ENCODE measurements around the gene CRTAC1.

CRTAC1 gene

DNA sequence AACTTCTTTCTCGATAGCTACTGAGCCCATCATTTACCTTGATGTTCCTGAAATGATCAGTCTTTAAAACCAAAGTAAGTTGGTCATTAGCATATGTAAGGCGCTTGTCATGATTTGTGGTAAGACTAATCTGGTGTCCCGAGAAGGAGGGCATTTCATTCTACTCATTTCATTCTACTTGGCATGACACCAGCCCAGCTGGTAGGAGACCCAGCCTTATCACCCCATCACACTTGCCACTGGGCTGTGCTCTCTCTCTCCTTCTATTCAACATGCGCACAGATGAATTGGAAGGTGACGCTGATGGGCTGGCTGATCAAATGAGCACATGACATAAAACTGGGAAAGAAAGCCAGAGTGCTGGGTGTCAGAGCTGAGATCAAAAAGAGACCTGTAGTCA is 65.7 kb downstream of the CRTAC1 start:
- DNase-seq, result no peak

- no peak for DNase-seq
These were observed 68.5 kb downstream of the CRTAC1 start for GRCh38 chr10:97961945-97962344.

DNA sequence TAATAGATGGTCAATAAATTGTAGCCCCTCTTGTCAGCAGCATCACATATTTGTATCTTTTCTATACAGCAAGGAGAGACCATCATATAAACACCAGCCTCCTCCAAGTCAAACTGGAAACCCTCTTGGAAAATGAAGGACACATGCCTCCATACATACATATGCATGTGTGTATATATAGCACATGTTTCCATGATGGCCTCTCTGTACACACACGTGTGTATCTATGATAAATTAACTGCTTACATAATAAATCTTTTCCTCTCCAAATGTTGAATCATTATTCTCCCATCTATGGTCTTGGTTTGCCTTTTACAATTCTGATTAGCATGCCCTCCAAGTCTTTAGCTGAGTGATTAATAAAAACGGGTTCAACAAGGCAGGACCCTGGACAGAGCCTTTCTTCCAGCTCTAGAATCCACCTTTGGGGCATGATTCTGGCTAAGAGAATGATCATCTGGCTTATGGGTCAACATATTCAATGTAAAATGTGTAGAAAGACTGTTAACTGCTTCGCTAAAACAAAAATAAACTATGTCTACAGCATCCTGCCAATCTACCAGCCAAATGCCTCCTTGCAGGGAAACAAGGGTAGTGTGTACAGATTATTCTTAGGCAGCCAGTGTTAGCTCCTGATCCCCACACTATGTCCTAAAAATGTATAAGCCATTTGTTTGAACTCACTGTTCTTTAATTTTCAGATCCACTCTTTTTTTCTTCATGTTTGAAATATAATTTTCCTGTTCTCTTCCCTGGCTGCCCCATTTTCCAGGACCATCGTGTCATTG is 70.0 kb downstream of the CRTAC1 start:
- no peak for DNase-seq

DNA sequence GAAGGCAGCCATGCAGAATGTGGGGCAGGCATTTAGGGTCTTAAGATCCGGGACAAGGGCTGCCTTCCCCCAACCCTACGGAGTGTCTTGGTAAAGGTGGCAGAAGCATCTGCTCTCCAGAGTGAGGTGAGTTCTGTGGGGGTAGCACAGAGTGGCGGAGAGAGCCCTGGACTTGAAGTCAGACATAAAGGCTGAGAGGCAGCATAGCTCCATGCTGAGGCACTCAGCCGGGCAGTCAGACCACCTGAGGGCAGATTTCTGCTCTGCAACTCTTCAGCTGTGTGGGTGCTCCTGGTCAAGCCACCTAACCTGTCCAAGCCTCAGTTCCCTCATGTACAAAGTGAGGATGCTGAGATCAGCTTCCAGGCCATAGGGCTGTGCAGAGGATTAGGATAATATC is 81.0 kb downstream of the CRTAC1 start:
- no peak for DNase-seq

GRCh38 chr10:97948822-97949221 is 81.6 kb downstream of the CRTAC1 start:
- DNase-seq, result no peak

GRCh38 chr10:97944772-97945171 is 85.6 kb downstream of the CRTAC1 start:
- no peak for DNase-seq

- no peak for DNase-seq
These were observed 87.1 kb downstream of the CRTAC1 start for GRCh38 chr10:97943294-97943693.

- no peak for DNase-seq
These were observed 89.9 kb downstream of the CRTAC1 start for GRCh38 chr10:97940534-97940933.

DNA sequence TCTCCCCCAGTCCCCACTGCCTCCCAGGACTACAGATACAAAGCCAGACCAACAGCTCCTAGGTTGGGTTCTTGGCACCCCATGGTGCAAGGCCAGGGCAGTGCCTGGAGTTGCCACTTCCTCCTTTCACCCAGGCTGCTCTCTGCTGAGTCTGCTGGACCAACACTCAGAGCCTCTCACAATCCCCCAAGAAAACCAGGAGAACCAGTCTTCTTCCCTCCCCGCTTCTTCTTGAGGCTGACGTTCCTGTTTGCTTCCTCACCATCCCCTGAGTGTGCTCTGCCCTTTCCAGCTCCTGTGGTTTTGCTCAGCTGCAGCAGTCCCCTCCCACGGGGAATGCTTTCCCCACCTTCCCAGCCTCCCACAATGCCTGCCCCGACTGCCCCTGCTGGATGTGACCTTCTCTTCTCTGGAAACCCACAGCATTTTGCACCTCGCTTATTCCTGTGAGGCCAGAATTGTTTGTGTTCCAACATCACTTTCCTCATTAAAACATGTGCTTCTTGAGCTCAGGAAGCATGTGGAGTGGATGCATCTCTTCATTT is 90.9 kb downstream of the CRTAC1 start:
- no peak for DNase-seq

- no peak for DNase-seq
These were observed 92.5 kb downstream of the CRTAC1 start for GRCh38 chr10:97937928-97938327.

GRCh38 chr10:97937054-97937453 is 93.4 kb downstream of the CRTAC1 start:
- DNase-seq, result no peak

DNA sequence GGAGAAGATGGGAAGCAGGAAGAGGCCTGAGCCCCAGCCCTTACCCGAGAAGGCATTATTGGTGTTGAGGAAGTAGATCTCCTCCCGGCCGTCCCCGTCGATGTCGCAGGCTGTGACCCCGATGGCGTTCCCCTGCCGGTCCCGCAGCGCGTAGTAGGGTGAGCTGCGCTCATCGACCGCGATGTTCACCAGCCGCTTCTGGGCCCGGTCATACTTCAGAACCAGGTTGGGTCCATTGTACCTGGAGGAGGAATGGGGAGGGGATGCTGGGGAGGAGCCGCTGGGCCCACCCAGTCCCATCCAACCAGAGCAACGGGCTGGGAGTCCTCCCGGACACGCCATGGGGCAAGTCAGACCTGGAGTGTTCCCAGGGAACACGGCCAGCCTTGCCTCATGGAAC is 94.3 kb downstream of the CRTAC1 start:
- no peak for DNase-seq

DNA sequence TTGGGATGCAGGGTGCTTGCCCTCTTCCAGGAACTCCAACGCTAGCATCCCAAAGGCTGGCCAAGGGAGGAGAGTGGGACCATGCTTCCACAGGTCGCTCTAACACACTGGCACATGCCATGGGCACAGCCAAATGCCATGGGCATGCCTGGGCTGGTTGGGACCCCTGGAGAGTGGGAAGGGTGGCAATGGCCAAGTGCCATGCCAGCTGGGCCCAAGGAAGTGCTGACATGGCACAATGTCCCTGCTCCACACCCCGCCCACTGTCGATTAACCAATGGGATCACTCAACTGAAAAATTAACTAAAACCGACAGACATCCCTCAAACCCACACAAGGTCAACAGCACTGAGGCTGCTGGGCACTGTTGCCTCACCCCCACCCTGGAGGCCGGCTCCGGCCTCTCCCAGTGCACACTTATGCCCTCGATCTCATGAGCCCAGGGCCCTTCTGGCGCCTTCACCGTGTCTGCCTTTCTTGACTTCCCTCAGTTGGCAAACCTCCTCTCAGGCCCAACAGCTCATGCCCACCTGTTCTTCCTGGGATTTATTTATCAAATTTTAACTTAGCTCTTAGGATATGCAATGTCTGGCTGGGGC is 97.4 kb downstream of the CRTAC1 start:
- no peak for DNase-seq

- DNase-seq, result no peak
These were observed 99.4 kb downstream of the CRTAC1 start for GRCh38 chr10:97931041-97931440.

DNA sequence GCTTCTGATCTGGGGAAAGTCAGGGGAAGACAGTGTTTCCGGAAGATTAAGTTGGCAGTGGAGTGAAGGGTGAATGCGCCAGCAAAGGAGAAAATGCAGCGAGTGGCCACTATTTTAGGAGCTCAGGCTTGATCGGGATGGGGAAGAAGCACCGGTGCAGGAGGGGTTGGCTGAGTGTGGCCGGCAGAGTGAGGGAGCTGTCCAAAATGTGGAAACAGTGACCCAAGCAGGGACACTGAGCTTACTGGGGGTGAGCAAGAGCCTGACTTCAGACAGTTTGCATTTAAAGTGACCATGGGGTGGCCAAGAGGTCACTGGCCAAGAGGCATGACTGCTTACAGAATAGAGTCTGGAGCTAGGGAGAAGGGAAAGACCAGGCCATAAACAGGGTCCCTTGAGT is 101.5 kb downstream of the CRTAC1 start:
- no peak for DNase-seq

- no peak for DNase-seq
These were observed 102.8 kb downstream of the CRTAC1 start for GRCh38 chr10:97927622-97928021.

GRCh38 chr10:97926055-97926454 is 104.4 kb downstream of the CRTAC1 start:
- DNase-seq, result no peak

DNA sequence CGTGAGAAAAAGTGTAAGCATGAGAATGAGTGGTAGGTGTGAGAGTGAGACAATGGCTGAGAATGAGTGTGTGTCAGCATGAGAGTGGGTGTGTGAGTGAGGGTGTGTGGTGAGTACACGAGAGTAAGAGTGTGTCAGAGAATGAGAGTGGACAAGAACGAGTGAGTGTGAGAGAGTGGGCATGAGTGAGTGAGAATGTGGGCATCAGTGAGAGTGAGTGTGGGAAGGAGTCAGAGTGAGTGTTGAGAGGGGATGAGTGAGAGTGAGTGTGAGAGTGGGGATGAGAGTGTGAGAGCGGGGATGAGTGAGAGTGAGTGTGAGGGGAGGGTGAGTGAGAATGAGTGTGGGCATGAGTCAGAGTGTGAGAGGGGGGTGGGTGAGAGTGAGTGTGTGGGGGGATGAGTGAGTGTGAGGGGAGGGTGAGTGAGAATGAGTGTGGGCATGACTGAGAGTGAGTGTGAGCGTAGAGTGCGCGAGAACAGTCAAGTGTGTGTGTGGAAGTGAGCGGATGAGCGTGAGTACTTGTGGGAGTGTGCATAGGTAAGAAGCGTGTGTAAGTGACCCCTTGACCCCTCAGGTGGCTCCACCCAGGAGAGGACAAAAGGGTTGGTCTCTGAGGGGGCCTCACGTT is 105.0 kb downstream of the CRTAC1 start:
- DNase-seq, result no peak

DNA sequence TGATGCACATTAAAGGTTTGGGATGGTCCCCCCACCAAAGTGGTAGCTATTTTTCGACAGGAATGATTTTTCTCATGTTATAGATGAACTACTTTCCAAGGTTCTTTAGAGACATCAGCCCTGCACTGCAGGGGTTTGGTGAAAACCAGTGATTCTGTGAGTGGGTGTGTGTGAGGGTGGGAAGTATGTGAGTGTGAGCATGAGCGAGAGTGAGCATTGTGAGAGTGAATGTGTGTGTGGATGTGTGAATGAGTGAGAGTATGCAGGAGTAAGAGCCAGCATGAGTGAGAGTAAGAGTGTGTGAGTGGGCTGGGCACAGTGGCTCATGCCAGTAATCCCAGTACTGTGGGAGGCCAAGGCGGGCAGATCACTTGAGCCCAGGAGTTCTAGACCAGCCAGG is 105.7 kb downstream of the CRTAC1 start:
- no peak for DNase-seq

DNA sequence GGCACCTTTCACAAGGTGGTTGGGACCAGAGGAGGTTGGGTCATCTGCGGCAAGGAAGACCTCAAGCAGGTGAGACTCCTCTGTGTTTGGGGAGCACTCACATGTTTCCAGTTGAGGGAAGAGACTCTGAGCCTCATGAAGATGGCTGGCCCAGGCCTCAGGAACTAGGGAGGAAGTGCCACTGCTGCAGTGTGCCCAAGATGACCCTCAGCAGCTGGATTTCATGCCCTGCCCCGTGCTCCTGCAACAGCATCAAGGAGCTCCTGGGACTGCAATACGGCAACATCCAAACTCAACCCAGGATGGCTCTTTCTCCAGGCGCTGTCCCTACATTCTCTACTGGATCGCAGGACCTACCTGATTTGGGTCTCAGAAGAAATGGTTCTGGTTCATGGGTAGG is 106.9 kb downstream of the CRTAC1 start:
- no peak for DNase-seq

- DNase-seq, result no peak
These were observed 107.4 kb downstream of the CRTAC1 start for GRCh38 chr10:97923057-97923456.

- no peak for DNase-seq
These were observed 108.2 kb downstream of the CRTAC1 start for GRCh38 chr10:97922022-97922758.

GRCh38 chr10:97921581-97922021 is 108.8 kb downstream of the CRTAC1 start:
- DNase-seq, result no peak
